Daoy (cell line): ENCODE measurements around the gene TRMT10B. TPM values are rescaled to one million over a fixed set of nuclear protein-coding genes. Genes with fewer than 3 reads are reported as not detected.
"Not testable (repeated sequence)": the region's sequence is repeated elsewhere in the genome, so short reads cannot be mapped to it uniquely, and the experiment has no call there.

Source experiments
- DNase-seq: peaks from one replicate; pipeline ENCODE4 v3.0.0-alpha.2; 2015; ENCODE audit warnings: low read depth
- total RNA-seq: library from RNA; depleted of rRNA; stranded (reverse); fragments of >200 nt; shearing (Covaris generic); gene quantifications from 2 replicates; pipeline ENCODE4 v1.2.3, GENCODE V29; 2014; rRNA removed

TRMT10B gene
- total RNA-seq, 1 experiment from 2014 or later = 2.5 TPM

DNA sequence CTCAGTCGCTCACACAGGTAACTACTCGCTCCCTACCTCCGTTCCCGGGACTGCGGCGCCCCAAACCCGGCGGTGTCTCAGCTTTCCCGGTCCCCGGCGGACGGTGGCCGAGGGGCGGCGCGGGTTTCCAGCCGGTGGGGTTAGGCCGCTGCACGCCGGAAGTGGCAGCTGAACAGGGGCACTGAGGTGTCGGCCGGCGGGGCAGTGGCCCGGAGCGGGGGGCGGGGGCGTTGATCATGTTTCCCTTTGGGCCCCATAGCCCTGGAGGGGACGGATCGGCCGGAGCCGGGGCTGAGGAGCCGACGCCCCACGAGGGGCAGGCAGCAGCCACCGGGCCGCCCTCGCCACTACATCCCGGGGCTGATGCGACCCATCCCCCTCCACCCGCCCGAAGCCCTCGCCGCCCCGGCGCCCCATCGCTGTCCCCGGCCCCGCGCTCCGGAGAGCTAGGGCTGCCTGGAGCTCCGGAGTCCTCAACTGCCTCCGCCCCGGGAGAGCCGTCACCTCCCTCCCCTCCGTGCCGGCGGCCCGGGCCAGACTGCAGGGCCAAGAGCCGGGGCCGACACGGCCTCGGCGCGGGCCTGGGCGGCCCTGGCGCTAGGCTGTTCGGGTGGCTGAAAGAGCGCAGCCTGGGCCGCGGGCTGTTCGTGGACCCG lies 47.2 kb downstream of the TRMT10B start, which contains the start of gene DCAF10:
Gene DCAF10 (plus strand): TSS at position 167 of the 656 bp plus-strand sequence. CDS start 70 bp downstream, at position 237.
- DNase-seq = peak; percentile 92

- DNase-seq = peak; percentile 39
Observed at GRCh38 chr9:37801287-37801850, 47.8 kb downstream of the TRMT10B start.

DNA sequence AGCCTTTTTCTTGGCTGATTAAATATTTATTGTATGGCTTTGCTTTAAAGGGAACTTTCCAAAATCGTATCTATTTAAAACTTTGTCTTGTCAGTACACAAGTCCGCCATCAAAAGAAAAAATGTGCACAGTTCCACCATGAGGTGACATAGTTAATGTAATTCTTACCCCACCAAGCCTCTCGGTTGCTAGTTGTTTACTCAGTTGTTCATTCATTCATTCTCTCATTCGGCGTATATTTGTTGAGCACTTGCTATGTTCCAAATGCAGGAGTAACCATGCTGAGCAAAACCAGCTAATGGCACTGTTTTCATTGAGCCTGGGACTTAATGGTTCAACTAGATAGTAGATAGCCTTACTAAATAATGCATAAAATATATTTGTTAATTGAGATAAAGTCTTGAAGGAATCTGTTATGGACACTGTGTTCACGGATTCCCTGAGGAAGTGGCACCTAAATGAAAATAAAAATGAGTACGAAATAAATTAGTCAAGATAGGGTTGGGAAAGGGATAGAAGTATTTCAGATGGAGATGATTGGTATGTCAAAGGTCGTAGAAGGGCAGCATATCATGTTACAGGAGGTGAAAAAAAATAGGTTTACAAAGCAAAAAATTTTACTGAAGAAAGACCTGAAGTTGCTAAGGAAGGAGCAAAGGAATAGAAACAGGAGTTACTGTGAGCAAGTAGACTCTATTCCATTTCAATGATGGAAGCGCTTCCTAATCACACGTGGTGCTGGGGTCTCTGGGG lies 48.5 kb downstream of the TRMT10B start:
- no peak for DNase-seq

DNA sequence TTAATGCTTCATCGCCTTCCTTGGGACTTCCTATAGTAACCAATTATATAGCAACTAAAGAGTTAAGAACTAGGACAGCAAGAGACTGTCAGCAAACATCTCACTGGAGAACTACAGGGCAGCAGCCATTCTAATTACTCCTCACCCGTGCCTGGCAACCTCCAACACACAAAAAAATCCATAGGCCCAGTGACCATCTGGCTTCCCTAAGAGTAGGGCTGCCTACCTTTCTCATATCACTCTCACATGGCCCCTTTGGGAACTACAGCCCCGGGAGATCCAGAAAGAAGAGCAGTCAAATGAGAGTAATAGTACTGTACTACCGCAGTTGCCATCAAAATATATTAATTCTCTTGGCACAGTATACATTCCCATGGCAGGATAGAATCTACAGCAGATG lies 52.7 kb downstream of the TRMT10B start:
- DNase-seq = no peak

GRCh38 chr9:37809676-37810075 lies 56.1 kb downstream of the TRMT10B start:
- not testable (repeated sequence) for DNase-seq

- DNase-seq = no peak
Observed at GRCh38 chr9:37811906-37812476, 58.4 kb downstream of the TRMT10B start.

- DNase-seq = no peak
Observed at GRCh38 chr9:37812773-37813379, 59.3 kb downstream of the TRMT10B start.

GRCh38 chr9:37818849-37819248 lies 65.2 kb downstream of the TRMT10B start:
- DNase-seq = no peak

DNA sequence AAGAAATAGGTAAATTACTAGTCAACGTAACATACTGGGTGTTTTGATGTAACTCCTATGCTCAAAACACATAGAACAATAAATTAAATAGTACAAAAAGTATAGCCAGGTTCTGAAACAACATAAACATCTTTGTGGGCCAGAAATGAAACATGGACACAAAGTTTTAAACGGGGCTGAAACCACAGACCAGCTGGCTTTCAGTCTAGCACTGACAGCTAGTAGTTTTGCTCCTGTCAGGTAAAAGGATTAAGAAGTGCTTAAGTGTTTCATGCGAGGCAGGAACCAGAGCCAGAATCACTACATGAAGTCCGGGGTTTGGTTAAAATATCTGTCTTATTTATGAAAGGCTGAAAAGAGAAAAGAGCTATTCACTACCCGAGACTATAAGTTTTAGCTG lies 66.5 kb downstream of the TRMT10B start:
- DNase-seq = no peak

DNA sequence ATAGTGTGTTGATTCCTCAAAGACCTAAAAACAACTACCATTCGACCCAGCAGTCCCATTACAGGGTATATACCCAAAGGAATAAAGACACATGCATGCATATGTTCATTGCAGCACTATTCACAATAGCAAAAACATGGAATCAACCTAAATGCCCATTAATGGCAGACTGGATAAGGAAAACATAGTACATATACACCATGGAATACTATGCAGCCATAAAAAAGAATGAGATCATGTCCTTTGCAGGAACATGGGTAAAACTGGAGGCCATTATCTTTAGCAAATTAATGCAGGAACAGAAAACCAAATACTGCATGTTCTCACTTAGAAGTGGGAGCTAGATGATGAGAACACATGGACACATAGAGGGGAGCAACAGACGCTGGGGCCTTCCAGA lies 71.6 kb downstream of the TRMT10B start:
- not testable (repeated sequence) for DNase-seq

DNA sequence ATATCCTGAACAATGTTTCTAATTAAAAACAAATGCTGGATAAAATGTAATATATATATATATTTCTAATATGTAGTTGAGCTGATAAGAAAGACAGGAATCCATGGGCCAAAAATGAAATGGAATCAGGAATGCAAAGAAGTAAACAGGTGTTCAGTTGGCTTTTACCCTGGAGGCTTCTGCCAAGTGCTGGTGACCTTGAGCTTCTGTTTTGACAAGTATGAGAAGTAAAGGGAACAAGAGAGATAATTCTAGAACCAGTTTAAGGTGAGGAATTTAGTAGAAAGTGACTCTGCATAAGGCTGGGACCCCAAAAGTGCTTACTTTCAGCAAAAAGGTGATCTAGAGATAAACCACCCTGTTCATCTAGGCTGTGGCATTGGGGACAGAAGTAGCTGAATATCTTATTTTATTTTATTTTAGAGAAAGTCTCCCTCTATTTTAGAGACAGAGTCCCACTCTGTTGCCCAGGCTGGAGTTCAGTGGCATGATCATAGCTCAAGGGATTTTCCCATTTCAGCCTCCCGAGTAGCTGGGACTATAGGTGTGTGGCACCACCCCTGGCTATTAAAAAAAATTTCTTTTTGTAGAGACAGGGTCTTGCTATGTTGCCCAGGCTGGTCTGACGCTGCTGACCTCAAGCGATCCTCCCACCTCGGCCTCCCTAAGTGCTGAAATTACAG lies 74.0 kb downstream of the TRMT10B start:
- no peak for DNase-seq

Other genes starting within 250 kb of the TRMT10B start
- gene FBXO10, start 177.4 kb upstream of the TRMT10B start, total RNA-seq = 4.9 and 7.0 TPM in 2 replicates
- gene TOMM5, start 161.2 kb upstream of the TRMT10B start, total RNA-seq = 512 and 562 TPM in 2 replicates
- 0.03 and 0.06 TPM in 2 replicates for gene FRMPD1, start 102.9 kb upstream of the TRMT10B start, total RNA-seq
- gene EXOSC3, start 31.3 kb downstream of the TRMT10B start, total RNA-seq = 167 and 280 TPM in 2 replicates
- gene DCAF10, start 47.0 kb downstream of the TRMT10B start, total RNA-seq = 15.0 and 47.5 TPM in 2 replicates
- 39.9 and 40.3 TPM in 2 replicates for gene SLC25A51, start 150.3 kb downstream of the TRMT10B start, total RNA-seq